ENCODE data around the gene AAMP. TPM values are rescaled to one million over a fixed set of nuclear protein-coding genes. Genes with fewer than 3 reads are reported as not detected.

The AAMP gene
- total RNA-seq, 2 donors from 2014 or later: 89.2 to 97.2 TPM

DNA sequence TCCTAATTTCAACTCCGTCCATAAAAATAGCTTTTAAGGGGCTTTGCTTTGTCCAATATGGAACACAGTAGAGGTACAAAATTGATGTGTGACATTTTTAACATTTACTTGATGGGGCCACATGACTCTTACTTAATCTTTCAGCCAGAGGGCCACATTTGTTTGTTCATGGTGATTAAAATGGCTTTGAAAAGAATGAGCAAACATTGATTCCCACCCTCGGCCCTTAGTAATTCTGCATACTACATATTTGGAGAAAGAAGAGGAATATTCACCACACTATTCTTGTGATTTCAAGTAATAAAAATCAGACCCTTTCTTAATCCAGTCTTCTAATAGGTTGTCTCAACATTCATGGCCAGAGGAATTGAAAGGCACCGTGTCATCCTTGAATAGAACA lies 35.4 kb downstream of the AAMP start:
- Mint-ChIP-seq H3K4me1 (no peaks in the 10 kb centered on the region), H3K9me3 (no peaks in the 10 kb centered on the region), H3K36me3 (ENCODE audit: low read depth) (peaks cover 86% of the 10 kb centered on the region), H3K4me3 (no peak overlapping the region), H3K27me3 (ENCODE audit: insufficient read depth) (no peaks in the 10 kb centered on the region), H3K27ac (no peak overlapping the region)
- Histone ChIP-seq H3K9ac (ENCODE audit: extremely low read depth, low read length, poor library complexity, severe bottlenecking) (no peak overlapping the region), H3K4me1 (ENCODE audit: control insufficient read depth, insufficient read depth, low read length) (peaks cover 4% of the 10 kb centered on the region), H3K4me3 (ENCODE audit: low read length) (no peak overlapping the region), H3K9me3 (ENCODE audit: control insufficient read depth, low read length) (peaks cover 9% of the 10 kb centered on the region), H3K36me3 (ENCODE audit: control insufficient read depth, insufficient read depth, low read length) (peaks cover 97% of the 10 kb centered on the region), H3K27ac (ENCODE audit: low read depth, low read length) (no peak overlapping the region), H3K27me3 (ENCODE audit: control insufficient read depth, insufficient read depth, low read length, poor library complexity, severe bottlenecking) (no peaks in the 10 kb centered on the region)
- 90 to 100% methylated on average over 1 to 2 of the region's 3 CpGs for WGBS, 2 experiments (ENCODE audit: insufficient coverage in 1 of 2, insufficient read length in 1 of 2)
- TF ChIP-seq CTCF (conservative IDR thresholded peaks at IDR 0.05): no peak
- no peak for DNase-seq

GRCh38 chr2:218233543-218233942 lies 36.4 kb downstream of the AAMP start:
- DNase-seq: no peak
- Mint-ChIP-seq H3K27me3 (ENCODE audit: insufficient read depth) (no peaks in the 10 kb centered on the region), H3K4me1 (peaks cover 3% of the 10 kb centered on the region), H3K36me3 (ENCODE audit: low read depth) (peaks cover 83% of the 10 kb centered on the region), H3K4me3 (no peak overlapping the region), H3K9me3 (no peaks in the 10 kb centered on the region), H3K27ac (no peak overlapping the region)
- Histone ChIP-seq H3K4me3 (ENCODE audit: low read length) (no peak overlapping the region), H3K27ac (ENCODE audit: low read depth, low read length) (no peak overlapping the region), H3K36me3 (ENCODE audit: control insufficient read depth, insufficient read depth, low read length) (peaks cover 97% of the 10 kb centered on the region), H3K27me3 (ENCODE audit: control insufficient read depth, insufficient read depth, low read length, poor library complexity, severe bottlenecking) (no peaks in the 10 kb centered on the region), H3K9ac (ENCODE audit: extremely low read depth, low read length, poor library complexity, severe bottlenecking) (no peak overlapping the region), H3K9me3 (ENCODE audit: control insufficient read depth, low read length) (peaks cover 9% of the 10 kb centered on the region), H3K4me1 (ENCODE audit: control insufficient read depth, insufficient read depth, low read length) (peaks cover 4% of the 10 kb centered on the region)
- TF ChIP-seq CTCF (conservative IDR thresholded peaks at IDR 0.05): no peak
- WGBS, 2 experiments (ENCODE audit: insufficient coverage in 1 of 2, insufficient read length in 1 of 2): 90 to 96% methylated on average over 4 of the region's 4 CpGs

DNA sequence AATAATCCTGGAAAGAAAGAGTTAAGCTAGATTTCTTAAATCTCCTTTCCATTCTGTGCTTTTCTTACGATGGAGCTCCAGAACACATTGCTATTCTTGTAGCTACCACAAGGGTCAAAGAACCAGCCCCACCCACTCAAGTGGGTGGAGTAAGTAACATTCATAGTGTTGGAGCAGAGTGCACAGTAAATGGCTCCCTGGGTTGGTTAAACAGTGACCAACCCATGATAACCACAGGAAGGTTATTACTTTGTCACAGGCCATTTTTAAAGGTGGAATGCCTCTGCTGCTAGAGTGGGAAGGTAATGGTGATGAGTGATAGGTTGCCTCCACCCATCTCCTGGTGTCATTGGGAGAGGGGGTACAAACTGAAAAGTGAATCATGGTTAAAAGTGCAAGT lies 39.1 kb downstream of the AAMP start:
- no peaks in the 10 kb centered on the region for H3K27me3 ChIP-seq (ENCODE audit: control insufficient read depth, insufficient read depth, low read length, poor library complexity, severe bottlenecking)
- peaks cover 9% of the 10 kb centered on the region for H3K9me3 ChIP-seq (ENCODE audit: control insufficient read depth, low read length)
- no peak overlapping the region for H3K4me3 Mint-ChIP-seq
- no peak overlapping the region for H3K27ac Mint-ChIP-seq
- 89% methylated on average over 1 of the region's 1 CpG; no CpG with 5 or more reads in 1 of the 2 experiments for WGBS, 2 experiments (ENCODE audit: insufficient coverage in 1 of 2, insufficient read length in 1 of 2)
- no peaks in the 10 kb centered on the region for H3K27me3 Mint-ChIP-seq (ENCODE audit: insufficient read depth)
- no peak overlapping the region for H3K9ac ChIP-seq (ENCODE audit: extremely low read depth, low read length, poor library complexity, severe bottlenecking)
- peaks cover 78% of the 10 kb centered on the region for H3K36me3 Mint-ChIP-seq (ENCODE audit: low read depth)
- peaks cover 4% of the 10 kb centered on the region for H3K4me1 ChIP-seq (ENCODE audit: control insufficient read depth, insufficient read depth, low read length)
- no peak for DNase-seq
- TF ChIP-seq CTCF (conservative IDR thresholded peaks at IDR 0.05): peak; percentile 55
- peaks cover 94% of the 10 kb centered on the region for H3K36me3 ChIP-seq (ENCODE audit: control insufficient read depth, insufficient read depth, low read length)
- H3K4me1 Mint-ChIP-seq: peaks cover 3% of the 10 kb centered on the region
- no peaks in the 10 kb centered on the region for H3K9me3 Mint-ChIP-seq
- no peak overlapping the region for H3K27ac ChIP-seq (ENCODE audit: low read depth, low read length)
- no peak overlapping the region for H3K4me3 ChIP-seq (ENCODE audit: low read length)

Data from endodermal cell (in vitro differentiated cells).